ENCODE data around the gene OR10A5.
"Not testable (repeated sequence)": the region's sequence is repeated elsewhere in the genome, so short reads cannot be mapped to it uniquely, and the experiment has no call there.

OR10A5 gene

GRCh38 chr11:6876325-6876724 is 30.8 kb downstream of the OR10A5 start, which contains the start of gene OR10A4:
OR10A4 (plus strand) TSS chr11:6876625; CDS start chr11:6876648, 23 bp downstream.
- no peak for DNase-seq (ENCODE audit: low read depth)

GRCh38 chr11:6876914-6877313 is 31.4 kb downstream of the OR10A5 start:
- no peak for DNase-seq (ENCODE audit: low read depth)

- DNase-seq (ENCODE audit: low read depth): no peak
Measured at GRCh38 chr11:6882751-6883150, 37.3 kb downstream of the OR10A5 start.

- not testable (repeated sequence) for DNase-seq (ENCODE audit: low read depth)
Measured at GRCh38 chr11:6887711-6888110, 42.2 kb downstream of the OR10A5 start.

GRCh38 chr11:6888830-6889229 is 43.3 kb downstream of the OR10A5 start:
- DNase-seq (ENCODE audit: low read depth): no peak

- DNase-seq (ENCODE audit: low read depth): no peak
Measured at GRCh38 chr11:6889835-6890234, 44.4 kb downstream of the OR10A5 start.

GRCh38 chr11:6892400-6892799 is 46.9 kb downstream of the OR10A5 start, which contains the start of gene OR2D2:
OR2D2 (minus strand) TSS chr11:6892500; CDS start chr11:6892500, 0 bp downstream.
- no peak for DNase-seq (ENCODE audit: low read depth)

GRCh38 chr11:6894097-6894496 is 48.6 kb downstream of the OR10A5 start:
- DNase-seq (ENCODE audit: low read depth): no peak

- no peak for DNase-seq (ENCODE audit: low read depth)
Measured at GRCh38 chr11:6895010-6895409, 49.5 kb downstream of the OR10A5 start.

Data from activated gamma-delta T cell treated with anti-CD3 and anti-CD28 coated beads, Interleukin-2, amount 50 U/mL, for 16 hours (primary cell).